ENCODE measurements around the gene LBP.

DNA sequence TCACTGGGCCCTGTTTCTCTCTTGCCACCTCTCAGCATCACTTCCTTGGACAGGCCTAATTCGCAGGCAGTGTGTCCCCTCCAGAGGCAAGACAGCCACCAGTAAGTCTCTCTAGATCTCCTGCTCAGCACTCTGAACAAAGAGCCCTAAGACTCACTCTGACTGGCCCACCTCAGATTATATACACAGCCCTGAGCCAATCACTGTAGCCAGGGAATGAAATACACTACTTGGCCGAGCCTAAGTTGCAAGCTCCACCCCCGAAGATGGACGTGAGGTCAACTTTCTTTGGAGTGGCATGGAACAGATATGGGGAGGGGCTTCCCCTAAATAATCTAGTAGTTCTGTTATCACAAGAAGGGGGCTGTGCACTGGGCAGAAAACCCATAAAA is 38.2 kb upstream of the LBP start:
- TF ChIP-seq, protein P1, sequence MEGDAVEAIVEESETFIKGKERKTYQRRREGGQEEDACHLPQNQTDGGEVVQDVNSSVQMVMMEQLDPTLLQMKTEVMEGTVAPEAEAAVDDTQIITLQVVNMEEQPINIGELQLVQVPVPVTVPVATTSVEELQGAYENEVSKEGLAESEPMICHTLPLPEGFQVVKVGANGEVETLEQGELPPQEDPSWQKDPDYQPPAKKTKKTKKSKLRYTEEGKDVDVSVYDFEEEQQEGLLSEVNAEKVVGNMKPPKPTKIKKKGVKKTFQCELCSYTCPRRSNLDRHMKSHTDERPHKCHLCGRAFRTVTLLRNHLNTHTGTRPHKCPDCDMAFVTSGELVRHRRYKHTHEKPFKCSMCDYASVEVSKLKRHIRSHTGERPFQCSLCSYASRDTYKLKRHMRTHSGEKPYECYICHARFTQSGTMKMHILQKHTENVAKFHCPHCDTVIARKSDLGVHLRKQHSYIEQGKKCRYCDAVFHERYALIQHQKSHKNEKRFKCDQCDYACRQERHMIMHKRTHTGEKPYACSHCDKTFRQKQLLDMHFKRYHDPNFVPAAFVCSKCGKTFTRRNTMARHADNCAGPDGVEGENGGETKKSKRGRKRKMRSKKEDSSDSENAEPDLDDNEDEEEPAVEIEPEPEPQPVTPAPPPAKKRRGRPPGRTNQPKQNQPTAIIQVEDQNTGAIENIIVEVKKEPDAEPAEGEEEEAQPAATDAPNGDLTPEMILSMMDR (IDR thresholded peaks at IDR 0.05), result no peak
- TF ChIP-seq TCF7L2 (IDR thresholded peaks at IDR 0.05; ENCODE audit: low read depth, low read length), result no peak
